Fibroblast of the aortic adventitia (primary cell): ENCODE data around the gene CCDC192. TPM values are rescaled to one million over a fixed set of nuclear protein-coding genes. Genes with fewer than 3 reads are reported as not detected.

Source experiments
- DNase-seq: peaks from one replicate; pipeline ENCODE4 v3.0.0-alpha.2; 2010; ENCODE audit warnings: low read depth
- H3K4me3 ChIP-seq: 2 replicates; pipeline ENCODE4 v1.5.1; 2011; ENCODE audit warnings: low read depth, mild to moderate bottlenecking, control low read depth, low read length, moderate library complexity
- CTCF ChIP-seq: IDR thresholded peaks from 2 replicates; pipeline ENCODE4 v1.5.1; 2011; ENCODE audit warnings: mild to moderate bottlenecking, low read length, control low read depth, inconsistent platforms; ENCODE audit not compliant: insufficient read depth
- total RNA-seq: library from RNA; depleted of rRNA; stranded (reverse); fragments of >200 nt; gene quantifications from 2 replicates; pipeline ENCODE4 v1.2.3, GENCODE V29; 2012; ENCODE audit warnings: low replicate concordance

CCDC192 gene
- total RNA-seq, 1 donor, result not detected

DNA sequence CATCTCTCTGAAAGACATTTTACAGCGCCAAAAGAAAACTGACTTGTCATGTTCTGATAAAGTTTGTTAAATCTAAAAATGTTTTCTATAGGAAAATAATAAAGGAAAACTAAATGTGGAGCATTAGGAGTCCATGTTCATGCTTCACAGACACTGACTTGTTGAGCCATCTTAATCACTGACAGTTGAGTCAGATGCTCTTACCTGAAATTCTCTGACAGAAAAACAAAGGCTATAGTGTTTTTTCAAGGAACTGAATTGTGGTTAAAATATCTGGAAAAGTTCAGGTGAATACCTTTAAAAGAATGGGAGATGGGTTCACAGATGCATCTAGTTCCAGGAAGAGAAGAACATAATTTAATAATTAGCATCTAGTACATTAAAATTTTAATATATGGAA, 266.9 kb downstream of the CCDC192 start:
- DNase-seq, result no peak
- no peak for TF ChIP-seq CTCF
- no peak overlapping the region for H3K4me3 ChIP-seq

GRCh38 chr5:127970854-127971425, 267.7 kb downstream of the CCDC192 start:
- DNase-seq, result no peak
- no peak for TF ChIP-seq CTCF
- H3K4me3 ChIP-seq, result no peak overlapping the region

DNA sequence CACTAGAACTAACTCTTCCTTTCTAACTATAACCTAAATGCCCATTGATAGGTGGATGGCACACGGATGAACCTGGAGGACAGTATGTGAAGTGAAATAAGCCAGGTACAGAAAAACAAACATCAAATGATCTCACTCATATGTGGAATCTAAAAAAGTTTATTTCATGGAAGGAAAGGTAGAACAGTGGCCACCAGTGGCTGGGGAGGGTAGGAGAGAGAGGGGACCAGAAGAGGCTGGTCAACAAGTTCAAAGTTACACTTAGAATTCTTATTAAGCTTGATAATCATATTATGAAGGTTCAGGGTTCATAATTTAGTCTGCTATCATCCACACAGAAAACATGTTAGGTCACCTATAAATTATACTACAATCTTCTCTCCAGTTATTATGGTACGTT, 272.8 kb downstream of the CCDC192 start:
- no peak overlapping the region for H3K4me3 ChIP-seq
- no peak for TF ChIP-seq CTCF
- no peak for DNase-seq

- H3K4me3 ChIP-seq, result no peak overlapping the region
- DNase-seq, result no peak
- no peak for TF ChIP-seq CTCF
These were observed 273.3 kb downstream of the CCDC192 start for GRCh38 chr5:127976525-127976924.

DNA sequence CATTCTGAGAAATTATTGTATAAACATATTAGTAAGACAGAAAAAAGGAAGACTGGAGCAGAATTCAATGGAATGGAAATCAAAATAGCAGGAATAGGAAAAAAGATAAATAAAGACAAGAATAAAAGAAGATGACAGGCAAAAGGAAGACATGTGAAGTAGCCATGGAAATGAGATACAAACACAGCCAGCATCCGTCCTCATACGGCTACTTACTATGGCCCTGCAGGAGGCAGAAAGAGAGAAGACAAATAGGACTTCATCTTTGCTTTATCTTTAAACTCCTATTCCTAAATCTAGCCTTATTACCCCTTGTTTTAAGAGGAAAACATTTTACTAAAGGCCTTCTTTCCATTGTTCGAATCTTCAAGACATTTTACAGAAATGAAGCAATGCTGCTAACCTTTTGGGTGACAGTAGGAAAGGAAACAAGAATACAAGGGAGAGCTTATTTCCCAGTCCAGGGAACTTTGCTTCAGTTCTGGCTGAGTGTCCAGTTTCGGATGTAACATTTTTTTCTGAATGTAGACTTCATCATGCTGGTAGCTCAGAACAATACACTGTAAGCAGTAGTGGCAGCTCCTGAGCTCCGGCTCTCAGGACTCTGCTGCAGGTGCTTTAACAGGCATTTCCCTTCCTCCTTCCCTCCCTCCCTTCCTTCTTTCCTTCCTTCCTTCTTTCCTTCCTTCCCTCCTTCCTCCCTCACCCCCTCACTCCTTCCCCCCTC, 274.0 kb downstream of the CCDC192 start:
- DNase-seq, result no peak
- no peak for TF ChIP-seq CTCF
- no peak overlapping the region for H3K4me3 ChIP-seq

- DNase-seq, result no peak
- no peak for TF ChIP-seq CTCF
- H3K4me3 ChIP-seq, result no peak overlapping the region
These were observed 275.6 kb downstream of the CCDC192 start for GRCh38 chr5:127978738-127979300.

- H3K4me3 ChIP-seq, result no peak overlapping the region
- DNase-seq, result no peak
- TF ChIP-seq CTCF, result no peak
These were observed 276.3 kb downstream of the CCDC192 start for GRCh38 chr5:127979475-127979874.
